Loucy (cell line): ENCODE data around the gene RTP2.

Experiments
- H2AFZ ChIP-seq: fragments of 200-600 bp; sonication (generic); 2 replicates; pipeline ENCODE4 v1.6.0; 2016; ENCODE audit warnings: antibody characterized with exemption, mild to moderate bottlenecking, low read length, moderate library complexity
- H3F3A ChIP-seq: fragments of 200-600 bp; 2 replicates; pipeline ENCODE4 v1.6.0; 2016; ENCODE audit warnings: antibody characterized with exemption, low read depth, mild to moderate bottlenecking
- H3K27me3 ChIP-seq: fragments of 200-600 bp; sonication (generic); 2 replicates; pipeline ENCODE4 v1.6.1; 2014; ENCODE audit warnings: low read length, mild to moderate bottlenecking; ENCODE audit not compliant: insufficient read depth, poor library complexity, severe bottlenecking
- H3K36me3 ChIP-seq: fragments of 200-600 bp; sonication (generic); 2 replicates; pipeline ENCODE4 v1.6.1; 2016; ENCODE audit warnings: low read length; ENCODE audit not compliant: insufficient read depth
- H3K4me1 ChIP-seq: fragments of 200-600 bp; sonication (generic); 2 replicates; pipeline ENCODE4 v1.5.1; 2014; ENCODE audit warnings: low read length, mild to moderate bottlenecking; ENCODE audit not compliant: insufficient read depth, poor library complexity, severe bottlenecking
- H3K4me2 ChIP-seq: fragments of 200-600 bp; sonication (generic); 2 replicates; pipeline ENCODE4 v1.6.0; 2014; ENCODE audit warnings: antibody characterized with exemption, low read length, low read depth, mild to moderate bottlenecking; ENCODE audit not compliant: poor library complexity, severe bottlenecking
- H3K4me3 ChIP-seq: fragments of 200-600 bp; sonication (generic); 2 replicates; pipeline ENCODE4 v1.5.1; 2014; ENCODE audit warnings: low read length, mild to moderate bottlenecking, mixed read lengths; ENCODE audit not compliant: poor library complexity, severe bottlenecking
- H3K79me2 ChIP-seq: fragments of 200-600 bp; sonication (generic); 2 replicates; pipeline ENCODE4 v1.6.1; 2014; ENCODE audit warnings: low read length; ENCODE audit not compliant: insufficient read depth
- H3K9ac ChIP-seq: fragments of 200-600 bp; sonication (generic); 2 replicates; pipeline ENCODE4 v1.6.0; 2014; ENCODE audit warnings: mild to moderate bottlenecking, low read depth, low read length, moderate library complexity; ENCODE audit not compliant: poor library complexity, severe bottlenecking
- H3K9me2 ChIP-seq: fragments of 200-600 bp; sonication (generic); replicated peaks from 2 replicates; pipeline ENCODE4 v1.6.1; 2016; ENCODE audit warnings: low read depth, low read length, mixed read lengths
- H3K9me3 ChIP-seq: fragments of 200-600 bp; sonication (generic); 2 replicates; pipeline ENCODE4 v1.6.1; 2014; ENCODE audit warnings: mild to moderate bottlenecking, antibody characterized with exemption, low read length, low read depth; ENCODE audit not compliant: insufficient read depth
- H4K20me1 ChIP-seq: fragments of 200-600 bp; sonication (generic); 2 replicates; pipeline ENCODE4 v1.6.0; 2014; ENCODE audit warnings: antibody characterized with exemption, low read length, mild to moderate bottlenecking; ENCODE audit not compliant: insufficient read depth, poor library complexity, severe bottlenecking
- CTCF ChIP-seq: fragments of 200-600 bp; sonication (generic); conservative IDR thresholded peaks from 2 replicates; pipeline ENCODE4 v1.5.1; 2014; ENCODE audit warnings: mild to moderate bottlenecking, antibody characterized with exemption, low read length
- EZH2phosphoT487 ChIP-seq: fragments of 200-600 bp; IDR thresholded peaks from 2 replicates; pipeline ENCODE4 v1.6.1; 2018; ENCODE audit warnings: antibody characterized with exemption, mild to moderate bottlenecking, moderate library complexity, borderline replicate concordance

RTP2 gene

GRCh38 chr3:187738331-187739093 lies 36.2 kb upstream of the RTP2 start:
- Histone ChIP-seq H4K20me1 (peaks cover 78% of the 10 kb centered on the region), H3K9me2 (no peaks in the 10 kb centered on the region), H3K4me2 (peak overlapping the region; percentile 94), H3K4me1 (peaks cover 62% of the 10 kb centered on the region), H3K27me3 (no peaks in the 10 kb centered on the region), H3K9ac (peak overlapping the region; percentile 91), H2AFZ (peak overlapping the region; percentile 61), H3K36me3 (peaks cover 15% of the 10 kb centered on the region; the same call in 1 of the 2 replicates), H3K9me3 (no peaks in the 10 kb centered on the region), H3F3A (no peaks in the 10 kb centered on the region), H3K79me2 (peaks cover 94% of the 10 kb centered on the region), H3K4me3 (peak overlapping the region; percentile 96)
- TF ChIP-seq EZH2phosphoT487 = no peak
- peak; percentile 89 for TF ChIP-seq CTCF

GRCh38 chr3:187738071-187738330 lies 35.6 kb upstream of the RTP2 start:
- H3K36me3 ChIP-seq = peaks cover 20% of the 10 kb centered on the region; the same call in 1 of the 2 replicates
- H3K4me2 ChIP-seq = peak overlapping the region; percentile 94
- peaks cover 62% of the 10 kb centered on the region for H3K4me1 ChIP-seq
- TF ChIP-seq EZH2phosphoT487 = no peak
- TF ChIP-seq CTCF = no peak
- no peaks in the 10 kb centered on the region for H3K9me2 ChIP-seq
- peak overlapping the region; percentile 96 for H3K4me3 ChIP-seq
- H3K9ac ChIP-seq = peak overlapping the region; percentile 91
- H3K9me3 ChIP-seq = no peaks in the 10 kb centered on the region
- H4K20me1 ChIP-seq = peaks cover 73% of the 10 kb centered on the region
- no peaks in the 10 kb centered on the region for H3K27me3 ChIP-seq
- H3K79me2 ChIP-seq = peaks cover 94% of the 10 kb centered on the region
- no peaks in the 10 kb centered on the region for H3F3A ChIP-seq
- peak overlapping the region; percentile 61; the same call in 1 of the 2 replicates for H2AFZ ChIP-seq

- H3K9me2 ChIP-seq = no peaks in the 10 kb centered on the region
- H3K36me3 ChIP-seq = peaks cover 25% of the 10 kb centered on the region; the same call in 1 of the 2 replicates
- TF ChIP-seq CTCF = no peak
- no peak for TF ChIP-seq EZH2phosphoT487
- no peaks in the 10 kb centered on the region for H3K9me3 ChIP-seq
- peak overlapping the region; percentile 94 for H3K4me2 ChIP-seq
- peak overlapping the region; percentile 96 for H3K4me3 ChIP-seq
- H3K4me1 ChIP-seq = peaks cover 58% of the 10 kb centered on the region
- H3K79me2 ChIP-seq = peaks cover 89% of the 10 kb centered on the region
- peaks cover 68% of the 10 kb centered on the region for H4K20me1 ChIP-seq
- no peaks in the 10 kb centered on the region for H3K27me3 ChIP-seq
- peak overlapping the region; percentile 91 for H3K9ac ChIP-seq
- H3F3A ChIP-seq = no peaks in the 10 kb centered on the region
- H2AFZ ChIP-seq = no peak overlapping the region
Observed at GRCh38 chr3:187737368-187738070, 35.2 kb upstream of the RTP2 start.
